ENCODE results near the gene KMT2A.

GRCh38 chr11:118396097-118396501, 40.2 kb upstream of the KMT2A start:
- TF ChIP-seq, protein P1, sequence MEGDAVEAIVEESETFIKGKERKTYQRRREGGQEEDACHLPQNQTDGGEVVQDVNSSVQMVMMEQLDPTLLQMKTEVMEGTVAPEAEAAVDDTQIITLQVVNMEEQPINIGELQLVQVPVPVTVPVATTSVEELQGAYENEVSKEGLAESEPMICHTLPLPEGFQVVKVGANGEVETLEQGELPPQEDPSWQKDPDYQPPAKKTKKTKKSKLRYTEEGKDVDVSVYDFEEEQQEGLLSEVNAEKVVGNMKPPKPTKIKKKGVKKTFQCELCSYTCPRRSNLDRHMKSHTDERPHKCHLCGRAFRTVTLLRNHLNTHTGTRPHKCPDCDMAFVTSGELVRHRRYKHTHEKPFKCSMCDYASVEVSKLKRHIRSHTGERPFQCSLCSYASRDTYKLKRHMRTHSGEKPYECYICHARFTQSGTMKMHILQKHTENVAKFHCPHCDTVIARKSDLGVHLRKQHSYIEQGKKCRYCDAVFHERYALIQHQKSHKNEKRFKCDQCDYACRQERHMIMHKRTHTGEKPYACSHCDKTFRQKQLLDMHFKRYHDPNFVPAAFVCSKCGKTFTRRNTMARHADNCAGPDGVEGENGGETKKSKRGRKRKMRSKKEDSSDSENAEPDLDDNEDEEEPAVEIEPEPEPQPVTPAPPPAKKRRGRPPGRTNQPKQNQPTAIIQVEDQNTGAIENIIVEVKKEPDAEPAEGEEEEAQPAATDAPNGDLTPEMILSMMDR (IDR thresholded peaks at IDR 0.05), result no peak
- no peak for TF ChIP-seq POLR2A (IDR thresholded peaks at IDR 0.05)
